HFF-Myc (cell line): Measurements from ENCODE around the gene TANGO6.

Experiments used
- DNase-seq: peaks from one replicate; pipeline ENCODE4 v3.0.0-alpha.2; 2011; ENCODE audit warnings: low read depth; ENCODE audit errors: extremely low read depth
- H3K4me3 ChIP-seq: replicated peaks from 2 replicates; pipeline ENCODE4 v1.5.1; 2011; ENCODE audit warnings: low read depth, mild to moderate bottlenecking, control low read depth, low read length
- CTCF ChIP-seq: IDR thresholded peaks from 2 replicates; pipeline ENCODE4 v1.5.1; 2012; ENCODE audit warnings: mild to moderate bottlenecking, low read depth, low read length, control low read depth; ENCODE audit errors: missing control alignments

The TANGO6 gene

DNA sequence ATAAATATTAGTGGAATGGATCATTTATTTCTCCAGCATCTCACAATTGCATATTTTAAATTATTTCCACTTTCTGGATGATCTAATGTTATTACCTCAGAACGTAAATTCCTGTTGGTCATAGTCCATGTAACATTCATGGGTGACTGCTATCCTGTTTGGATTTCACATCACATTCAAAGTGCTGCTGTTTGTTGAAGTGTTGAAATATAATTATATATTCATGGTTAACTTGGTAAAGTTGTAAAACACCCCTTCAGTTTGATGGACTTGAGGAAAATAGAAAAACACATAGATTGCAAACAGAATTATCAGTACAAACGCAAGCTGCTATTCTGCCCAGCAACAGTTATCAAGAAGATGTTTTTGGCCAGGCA, 59.6 kb downstream of the TANGO6 start:
- H3K4me3 ChIP-seq = no peak overlapping the region
- DNase-seq = no peak
- no peak for TF ChIP-seq CTCF

- TF ChIP-seq CTCF = no peak
- DNase-seq = no peak
- H3K4me3 ChIP-seq = no peak overlapping the region
These were observed 64.0 kb downstream of the TANGO6 start for GRCh38 chr16:68907297-68907696.

- H3K4me3 ChIP-seq = no peak overlapping the region
- no peak for DNase-seq
- TF ChIP-seq CTCF = no peak
These were observed 64.5 kb downstream of the TANGO6 start for GRCh38 chr16:68907781-68908181.

DNA sequence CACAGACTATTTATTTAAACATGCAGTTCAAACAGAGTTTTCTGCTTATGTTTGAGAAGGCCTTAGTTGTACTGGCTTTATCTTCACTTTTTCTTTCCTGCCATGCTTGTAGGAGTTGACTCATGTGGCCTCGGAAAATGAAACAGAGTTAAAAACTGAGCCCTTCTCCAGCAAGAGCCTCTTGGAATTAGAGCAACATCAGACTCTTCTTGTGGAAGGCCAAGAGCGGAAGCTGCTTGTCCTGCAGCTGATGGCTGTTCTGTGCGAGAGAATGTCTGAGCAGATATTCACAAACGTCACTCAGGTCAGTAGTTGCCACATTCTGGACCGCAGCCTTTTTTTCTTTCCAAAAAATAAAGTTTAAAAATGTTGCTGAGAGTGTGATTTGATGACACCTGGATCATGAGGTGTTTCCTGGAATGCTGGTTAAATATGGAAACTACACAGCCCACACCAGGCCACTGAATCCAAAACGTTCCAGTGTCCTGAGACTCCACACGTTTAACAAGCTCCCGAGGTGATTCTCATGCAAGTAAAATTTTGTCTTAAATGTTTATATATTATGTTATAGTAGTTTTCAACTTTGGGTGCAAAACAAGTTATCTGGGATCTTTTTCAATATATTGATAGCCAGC, 65.9 kb downstream of the TANGO6 start:
- no peak overlapping the region for H3K4me3 ChIP-seq
- no peak for TF ChIP-seq CTCF
- no peak for DNase-seq

DNA sequence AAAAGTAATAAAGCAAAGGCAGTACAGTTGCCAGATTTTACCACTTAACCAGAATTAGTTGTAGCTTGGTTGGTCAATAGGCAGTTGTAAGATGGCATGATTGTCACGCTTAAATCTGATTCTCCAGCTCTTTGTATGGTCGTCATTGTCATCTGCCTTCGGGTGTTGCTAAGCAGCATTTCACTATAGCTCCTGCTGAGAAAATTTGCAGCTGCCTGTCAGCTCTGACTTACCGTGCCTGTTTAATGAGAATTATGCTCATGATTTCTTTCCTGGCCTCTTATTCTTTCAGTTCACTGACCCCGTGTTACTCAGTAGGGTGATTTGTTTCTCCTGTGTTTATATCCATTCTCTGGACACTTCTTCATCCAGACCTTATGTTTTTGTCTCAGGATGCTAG, 66.7 kb downstream of the TANGO6 start:
- no peak for DNase-seq
- H3K4me3 ChIP-seq = no peak overlapping the region
- TF ChIP-seq CTCF = no peak

GRCh38 chr16:68915589-68915988, 72.3 kb downstream of the TANGO6 start:
- TF ChIP-seq CTCF = no peak
- H3K4me3 ChIP-seq = no peak overlapping the region
- DNase-seq = no peak

GRCh38 chr16:68917541-68917940, 74.2 kb downstream of the TANGO6 start:
- no peak for TF ChIP-seq CTCF
- H3K4me3 ChIP-seq = no peak overlapping the region
- DNase-seq = no peak
